HFF-Myc (cell line): ENCODE measurements around the gene DNAAF1.
A peak's percentile ranks its signal among the peaks of the same experiment; 100 is the strongest.

Experiments used
- DNase-seq: peaks from one replicate; pipeline ENCODE4 v3.0.0-alpha.2; 2011; ENCODE audit warnings: low read depth; ENCODE audit errors: extremely low read depth
- H3K4me3 ChIP-seq: replicated peaks from 2 replicates; pipeline ENCODE4 v1.5.1; 2011; ENCODE audit warnings: low read depth, mild to moderate bottlenecking, control low read depth, low read length
- TF ChIP-seq, protein P1 (sequence below): IDR thresholded peaks from 2 replicates; pipeline ENCODE4 v1.5.1; 2012; ENCODE audit warnings: mild to moderate bottlenecking, low read depth, low read length, control low read depth; ENCODE audit errors: missing control alignments

Gene DNAAF1

GRCh38 chr16:84183911-84184591 is 38.9 kb downstream of the DNAAF1 start:
- DNase-seq, result no peak
- H3K4me3 ChIP-seq, result no peak overlapping the region
- TF ChIP-seq, protein P1, sequence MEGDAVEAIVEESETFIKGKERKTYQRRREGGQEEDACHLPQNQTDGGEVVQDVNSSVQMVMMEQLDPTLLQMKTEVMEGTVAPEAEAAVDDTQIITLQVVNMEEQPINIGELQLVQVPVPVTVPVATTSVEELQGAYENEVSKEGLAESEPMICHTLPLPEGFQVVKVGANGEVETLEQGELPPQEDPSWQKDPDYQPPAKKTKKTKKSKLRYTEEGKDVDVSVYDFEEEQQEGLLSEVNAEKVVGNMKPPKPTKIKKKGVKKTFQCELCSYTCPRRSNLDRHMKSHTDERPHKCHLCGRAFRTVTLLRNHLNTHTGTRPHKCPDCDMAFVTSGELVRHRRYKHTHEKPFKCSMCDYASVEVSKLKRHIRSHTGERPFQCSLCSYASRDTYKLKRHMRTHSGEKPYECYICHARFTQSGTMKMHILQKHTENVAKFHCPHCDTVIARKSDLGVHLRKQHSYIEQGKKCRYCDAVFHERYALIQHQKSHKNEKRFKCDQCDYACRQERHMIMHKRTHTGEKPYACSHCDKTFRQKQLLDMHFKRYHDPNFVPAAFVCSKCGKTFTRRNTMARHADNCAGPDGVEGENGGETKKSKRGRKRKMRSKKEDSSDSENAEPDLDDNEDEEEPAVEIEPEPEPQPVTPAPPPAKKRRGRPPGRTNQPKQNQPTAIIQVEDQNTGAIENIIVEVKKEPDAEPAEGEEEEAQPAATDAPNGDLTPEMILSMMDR, result no peak

- no peak overlapping the region for H3K4me3 ChIP-seq
- TF ChIP-seq, protein P1, result no peak
- DNase-seq, result no peak
Observed at GRCh38 chr16:84184775-84185174, 39.7 kb downstream of the DNAAF1 start.

DNA sequence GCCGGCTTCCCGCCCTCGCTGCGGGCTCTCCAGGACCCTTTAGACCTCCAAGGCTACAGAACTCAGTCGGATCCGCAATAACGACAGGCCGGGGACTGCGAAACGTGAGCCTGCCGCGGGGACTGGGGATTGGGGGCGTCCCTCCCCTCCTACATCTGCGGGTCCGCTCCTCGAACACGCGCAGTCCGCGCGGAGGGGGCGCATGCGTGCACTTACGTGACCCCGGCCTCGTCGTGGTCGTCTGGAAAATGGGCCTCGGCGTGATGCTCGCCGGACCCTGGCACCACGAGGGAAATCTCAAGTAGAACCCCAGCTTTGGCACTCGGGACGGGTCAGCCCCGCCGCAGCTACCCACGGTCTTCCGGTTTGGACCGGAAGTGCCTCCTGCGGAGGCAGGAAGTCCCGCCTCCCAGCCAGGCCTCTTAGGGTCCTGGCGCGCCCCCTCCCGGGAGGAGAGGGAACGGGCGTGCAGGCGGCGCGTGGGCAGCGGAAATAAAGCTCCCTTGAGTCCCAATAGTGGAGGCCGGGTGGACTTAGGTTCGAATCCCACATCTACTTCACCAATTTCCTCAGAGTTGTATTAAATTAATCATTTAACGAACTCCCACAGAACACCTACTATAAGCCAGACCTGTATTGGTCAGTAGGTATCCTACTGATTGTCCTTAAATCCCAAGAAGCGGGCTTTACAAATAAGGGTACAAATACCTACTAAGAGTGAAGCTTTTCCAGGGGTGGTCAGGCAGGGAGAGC is 41.8 kb downstream of the DNAAF1 start, which contains the start of gene TAF1C:
TAF1C (minus strand) TSS at position 373 of the 753 bp plus-strand sequence. CDS start 2,069 bp downstream, outside the sequence.
- TF ChIP-seq, protein P1, result peak; percentile 98
- H3K4me3 ChIP-seq, result peak within 1 kb of the TSS; percentile 99
- DNase-seq, result peak; percentile 69

DNA sequence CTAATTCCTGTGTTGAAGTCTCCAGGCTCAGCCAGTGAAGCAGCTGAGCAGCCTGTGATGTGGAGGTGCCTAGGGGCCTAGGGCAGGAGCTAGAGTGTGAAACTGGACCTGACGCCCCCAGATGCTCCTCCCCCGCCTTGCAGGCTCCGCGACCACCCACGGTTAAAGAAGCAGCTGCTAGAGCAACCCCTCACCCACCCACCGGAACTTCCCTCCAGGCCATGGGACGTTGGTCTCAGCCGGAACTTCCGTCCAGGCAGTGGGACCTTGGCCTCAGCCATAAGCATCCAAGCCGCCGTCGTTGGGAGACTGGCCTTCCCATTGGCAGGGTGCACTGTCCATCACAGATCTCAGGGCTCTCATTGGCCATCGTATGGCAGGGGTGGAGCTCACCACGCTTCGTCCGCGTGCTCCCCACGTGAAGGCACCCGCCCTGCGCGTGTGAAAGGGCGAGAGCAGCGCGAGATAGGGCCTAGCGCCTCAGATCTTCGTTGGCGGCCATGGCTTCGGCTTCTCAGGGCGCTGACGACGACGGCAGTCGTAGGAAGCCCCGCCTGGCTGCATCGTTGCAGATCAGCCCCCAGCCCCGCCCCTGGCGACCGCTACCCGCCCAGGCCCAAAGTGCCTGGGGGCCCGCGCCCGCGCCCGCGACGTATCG is 45.8 kb downstream of the DNAAF1 start, which contains the start of gene ADAD2:
ADAD2 (plus strand) TSS at position 427 of the 658 bp plus-strand sequence; CDS start at position 501, 74 bp downstream.
- DNase-seq, result no peak
- TF ChIP-seq, protein P1, result no peak
- no peak within 1 kb of the TSS for H3K4me3 ChIP-seq

- TF ChIP-seq, protein P1, result no peak
- H3K4me3 ChIP-seq, result no peak overlapping the region
- no peak for DNase-seq
Observed at GRCh38 chr16:84191466-84191865, 46.4 kb downstream of the DNAAF1 start.

DNA sequence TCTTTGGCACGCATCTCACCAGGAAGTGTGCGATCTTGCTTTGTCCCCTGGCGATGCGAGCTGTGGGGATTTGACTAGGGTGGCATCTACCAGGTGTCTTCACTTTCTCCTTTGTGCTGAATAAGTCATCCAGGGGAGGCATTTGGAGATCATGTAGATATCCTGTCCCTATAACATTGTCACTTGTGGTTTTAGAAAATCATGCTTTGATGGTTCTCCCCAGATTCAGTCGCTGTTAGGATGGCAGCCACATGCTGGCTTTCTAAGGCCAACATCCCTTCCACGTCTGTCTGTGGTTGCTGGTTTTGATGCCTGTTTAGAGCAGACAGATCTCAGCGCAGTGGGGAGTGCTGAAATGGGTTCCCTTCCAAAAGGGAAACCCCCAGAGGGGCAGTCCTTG is 48.4 kb downstream of the DNAAF1 start:
- H3K4me3 ChIP-seq, result no peak overlapping the region
- TF ChIP-seq, protein P1, result no peak
- DNase-seq, result no peak
